ENCODE data around the gene ABCA1.

Gene ABCA1

GRCh38 chr9:104833696-104834095 is 94.3 kb downstream of the ABCA1 start:
- Histone ChIP-seq H3K9me3 (ENCODE audit: control insufficient read depth, low read length) (no peaks in the 10 kb centered on the region), H3K36me3 (ENCODE audit: control insufficient read depth, insufficient read depth, low read length) (peaks cover 3% of the 10 kb centered on the region), H3K4me3 (ENCODE audit: insufficient read depth, low read depth, low read length, poor library complexity, severe bottlenecking) (no peak overlapping the region), H3K4me1 (ENCODE audit: control insufficient read depth, insufficient read depth, low read length, poor library complexity, severe bottlenecking) (no peaks in the 10 kb centered on the region), H3K27ac (ENCODE audit: insufficient read depth, low read length, poor library complexity, severe bottlenecking) (no peak overlapping the region), H3K27me3 (replicated peaks; ENCODE audit: control insufficient read depth, insufficient read depth, low read length, poor library complexity, severe bottlenecking) (no peaks in the 10 kb centered on the region)
- no peak for DNase-seq

- no peaks in the 10 kb centered on the region for H3K27me3 ChIP-seq (replicated peaks; ENCODE audit: control insufficient read depth, insufficient read depth, low read length, poor library complexity, severe bottlenecking)
- H3K4me1 ChIP-seq (ENCODE audit: control insufficient read depth, insufficient read depth, low read length, poor library complexity, severe bottlenecking), result no peaks in the 10 kb centered on the region
- H3K9me3 ChIP-seq (ENCODE audit: control insufficient read depth, low read length), result no peaks in the 10 kb centered on the region
- DNase-seq, result no peak
- no peak overlapping the region for H3K4me3 ChIP-seq (ENCODE audit: insufficient read depth, low read depth, low read length, poor library complexity, severe bottlenecking)
- no peak overlapping the region for H3K27ac ChIP-seq (ENCODE audit: insufficient read depth, low read length, poor library complexity, severe bottlenecking)
- peaks cover 9% of the 10 kb centered on the region for H3K36me3 ChIP-seq (ENCODE audit: control insufficient read depth, insufficient read depth, low read length)
Measured at GRCh38 chr9:104831681-104832080, 96.3 kb downstream of the ABCA1 start.

DNA sequence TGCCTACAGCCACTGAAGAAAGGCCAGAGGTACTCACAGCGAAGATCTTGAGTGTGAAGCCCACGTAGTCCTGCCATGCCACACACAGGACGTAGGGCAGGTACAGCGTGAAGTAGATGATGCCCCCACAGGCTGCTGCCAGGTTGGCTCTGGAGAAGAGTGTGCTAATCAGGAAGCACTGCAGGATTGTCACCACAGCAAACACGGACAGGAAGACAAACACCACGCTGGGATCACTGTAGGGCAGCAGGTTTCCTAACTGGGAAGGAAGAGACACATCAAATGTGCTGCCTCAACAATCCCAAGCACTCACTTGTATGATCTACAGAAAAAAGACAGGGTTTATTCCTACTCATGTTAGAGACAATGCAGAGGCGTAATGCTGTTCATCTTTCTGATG is 101.0 kb downstream of the ABCA1 start:
- Histone ChIP-seq H3K27me3 (replicated peaks; ENCODE audit: control insufficient read depth, insufficient read depth, low read length, poor library complexity, severe bottlenecking) (no peaks in the 10 kb centered on the region), H3K27ac (ENCODE audit: insufficient read depth, low read length, poor library complexity, severe bottlenecking) (no peak overlapping the region), H3K4me1 (ENCODE audit: control insufficient read depth, insufficient read depth, low read length, poor library complexity, severe bottlenecking) (no peaks in the 10 kb centered on the region), H3K9me3 (ENCODE audit: control insufficient read depth, low read length) (no peaks in the 10 kb centered on the region), H3K36me3 (ENCODE audit: control insufficient read depth, insufficient read depth, low read length) (peaks cover 24% of the 10 kb centered on the region), H3K4me3 (ENCODE audit: insufficient read depth, low read depth, low read length, poor library complexity, severe bottlenecking) (no peak overlapping the region)
- DNase-seq, result no peak

DNA sequence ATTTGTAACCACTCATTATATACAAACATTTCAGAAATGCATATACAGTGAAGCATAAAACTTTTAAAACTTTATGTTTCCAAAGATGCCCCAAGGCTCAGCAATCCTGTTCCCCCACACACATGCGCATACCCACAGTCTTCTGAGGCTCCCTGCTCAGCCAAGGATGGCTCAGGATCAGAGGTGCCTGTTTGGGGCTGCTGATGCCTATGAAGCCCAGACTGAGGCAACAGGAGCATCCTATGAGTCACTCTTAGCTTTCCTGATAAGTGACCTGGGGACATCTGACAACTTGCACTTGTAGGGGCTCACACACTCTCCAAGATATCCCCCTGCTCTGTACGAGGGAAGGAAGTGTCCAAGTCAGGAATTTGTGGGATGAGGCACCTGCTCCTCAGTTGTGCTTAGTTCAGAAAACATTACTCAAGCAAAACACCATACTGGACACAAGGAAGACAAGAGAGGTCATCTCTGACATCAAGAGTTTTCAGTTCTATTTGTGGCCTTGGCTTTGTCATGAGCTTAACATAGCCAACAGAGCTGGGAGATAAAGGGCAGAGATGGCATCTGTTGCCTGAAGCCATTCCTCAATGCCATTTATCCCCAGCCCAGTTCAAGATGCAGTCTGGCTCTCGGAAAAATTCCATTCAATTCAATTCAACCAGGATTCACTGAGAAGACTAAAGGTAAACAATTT is 101.7 kb downstream of the ABCA1 start:
- no peak overlapping the region for H3K4me3 ChIP-seq (ENCODE audit: insufficient read depth, low read depth, low read length, poor library complexity, severe bottlenecking)
- H3K9me3 ChIP-seq (ENCODE audit: control insufficient read depth, low read length), result no peaks in the 10 kb centered on the region
- H3K4me1 ChIP-seq (ENCODE audit: control insufficient read depth, insufficient read depth, low read length, poor library complexity, severe bottlenecking), result no peaks in the 10 kb centered on the region
- DNase-seq, result no peak
- peaks cover 24% of the 10 kb centered on the region for H3K36me3 ChIP-seq (ENCODE audit: control insufficient read depth, insufficient read depth, low read length)
- no peaks in the 10 kb centered on the region for H3K27me3 ChIP-seq (replicated peaks; ENCODE audit: control insufficient read depth, insufficient read depth, low read length, poor library complexity, severe bottlenecking)
- no peak overlapping the region for H3K27ac ChIP-seq (ENCODE audit: insufficient read depth, low read length, poor library complexity, severe bottlenecking)

GRCh38 chr9:104820336-104820735 is 107.6 kb downstream of the ABCA1 start:
- Histone ChIP-seq H3K4me3 (ENCODE audit: insufficient read depth, low read depth, low read length, poor library complexity, severe bottlenecking) (no peak overlapping the region), H3K4me1 (ENCODE audit: control insufficient read depth, insufficient read depth, low read length, poor library complexity, severe bottlenecking) (no peaks in the 10 kb centered on the region), H3K27ac (ENCODE audit: insufficient read depth, low read length, poor library complexity, severe bottlenecking) (no peak overlapping the region), H3K36me3 (ENCODE audit: control insufficient read depth, insufficient read depth, low read length) (peaks cover 12% of the 10 kb centered on the region), H3K9me3 (ENCODE audit: control insufficient read depth, low read length) (no peaks in the 10 kb centered on the region), H3K27me3 (replicated peaks; ENCODE audit: control insufficient read depth, insufficient read depth, low read length, poor library complexity, severe bottlenecking) (no peaks in the 10 kb centered on the region)
- DNase-seq, result no peak

DNA sequence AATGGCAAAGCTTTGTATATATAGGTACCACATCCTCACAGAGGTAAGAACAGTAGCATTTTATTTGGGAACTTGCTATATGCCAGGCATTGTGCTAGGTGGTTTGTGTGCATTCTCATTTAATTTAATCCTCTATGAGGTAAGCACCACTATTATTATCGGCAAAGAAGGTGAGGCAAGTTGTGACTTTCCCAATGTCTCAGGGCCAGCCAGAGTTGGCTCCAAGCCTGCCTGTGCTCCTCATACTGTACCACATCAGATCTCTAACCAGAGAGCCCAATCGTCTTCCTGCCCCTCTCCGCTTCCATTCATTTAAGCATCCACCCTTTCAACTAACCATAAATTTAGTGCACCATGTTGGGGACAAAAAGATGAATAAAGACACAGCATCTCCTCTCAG is 108.9 kb downstream of the ABCA1 start:
- no peak overlapping the region for H3K27ac ChIP-seq (ENCODE audit: insufficient read depth, low read length, poor library complexity, severe bottlenecking)
- peaks cover 11% of the 10 kb centered on the region for H3K36me3 ChIP-seq (ENCODE audit: control insufficient read depth, insufficient read depth, low read length)
- H3K9me3 ChIP-seq (ENCODE audit: control insufficient read depth, low read length), result no peaks in the 10 kb centered on the region
- H3K4me1 ChIP-seq (ENCODE audit: control insufficient read depth, insufficient read depth, low read length, poor library complexity, severe bottlenecking), result no peaks in the 10 kb centered on the region
- DNase-seq, result no peak
- H3K4me3 ChIP-seq (ENCODE audit: insufficient read depth, low read depth, low read length, poor library complexity, severe bottlenecking), result no peak overlapping the region
- no peaks in the 10 kb centered on the region for H3K27me3 ChIP-seq (replicated peaks; ENCODE audit: control insufficient read depth, insufficient read depth, low read length, poor library complexity, severe bottlenecking)

DNA sequence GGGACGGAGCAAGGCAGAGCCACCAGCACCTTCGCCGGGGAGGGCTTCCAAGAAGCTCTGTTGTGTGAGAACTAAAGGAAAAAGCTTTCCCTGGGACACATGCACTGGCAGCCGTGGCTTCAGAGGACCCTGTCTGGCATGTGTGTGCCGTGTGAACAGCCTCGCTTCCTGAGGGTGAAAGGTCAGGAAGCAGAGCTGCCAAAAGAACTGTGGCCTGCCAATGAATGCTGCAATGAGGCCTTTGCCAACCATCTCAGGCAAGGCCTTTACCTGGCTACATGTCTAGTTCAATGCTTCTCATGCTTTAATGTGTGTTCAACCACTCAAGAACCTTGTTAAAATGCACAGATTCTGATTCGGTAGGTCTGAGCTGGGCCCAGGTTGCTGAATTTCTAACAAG is 110.5 kb downstream of the ABCA1 start:
- H3K27me3 ChIP-seq (replicated peaks; ENCODE audit: control insufficient read depth, insufficient read depth, low read length, poor library complexity, severe bottlenecking), result no peaks in the 10 kb centered on the region
- peaks cover 5% of the 10 kb centered on the region for H3K36me3 ChIP-seq (ENCODE audit: control insufficient read depth, insufficient read depth, low read length)

DNA sequence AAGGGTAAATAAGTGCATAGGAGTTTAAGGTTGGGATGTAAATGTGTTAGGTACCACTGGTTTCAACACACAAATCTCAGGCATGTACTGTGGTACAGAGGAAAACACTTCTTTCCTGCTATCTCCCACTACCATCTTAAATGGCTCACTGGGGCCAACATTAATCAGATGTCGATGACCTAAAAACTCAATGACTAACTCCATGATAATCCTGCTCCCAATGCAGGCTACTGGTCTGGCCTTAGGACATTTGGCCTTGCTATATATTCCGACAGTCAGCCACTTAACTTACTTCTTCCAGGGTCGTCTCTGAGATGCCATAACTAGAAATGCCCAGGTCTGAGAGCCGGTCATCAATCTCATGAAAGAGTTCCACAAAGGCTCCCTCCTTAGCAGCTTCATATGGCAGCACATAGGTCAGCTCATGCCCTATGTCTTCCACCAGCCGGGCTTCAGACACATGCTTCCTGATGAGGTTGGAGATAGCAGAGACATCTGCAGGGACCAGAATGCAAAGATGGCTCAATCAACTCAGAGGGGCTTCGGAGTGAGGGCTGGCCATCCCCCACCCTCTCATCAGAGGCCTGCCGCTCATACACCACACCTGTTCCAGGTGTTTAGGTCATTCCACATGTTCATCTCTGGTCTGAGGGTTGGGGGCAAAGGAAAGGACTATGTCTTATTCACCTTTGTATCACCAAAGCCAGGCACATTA is 111.9 kb downstream of the ABCA1 start:
- DNase-seq, result no peak

More for the DNA sequence above, 110.5 kb downstream of the ABCA1 start:
- no peak for DNase-seq
- Histone ChIP-seq H3K4me3 (ENCODE audit: insufficient read depth, low read depth, low read length, poor library complexity, severe bottlenecking) (no peak overlapping the region), H3K4me1 (ENCODE audit: control insufficient read depth, insufficient read depth, low read length, poor library complexity, severe bottlenecking) (no peaks in the 10 kb centered on the region), H3K27ac (ENCODE audit: insufficient read depth, low read length, poor library complexity, severe bottlenecking) (no peak overlapping the region), H3K9me3 (ENCODE audit: control insufficient read depth, low read length) (no peaks in the 10 kb centered on the region)

GRCh38 chr9:104810421-104811339 is 117.3 kb downstream of the ABCA1 start:
- Histone ChIP-seq H3K36me3 (ENCODE audit: control insufficient read depth, insufficient read depth, low read length) (peaks cover 10% of the 10 kb centered on the region), H3K4me1 (ENCODE audit: control insufficient read depth, insufficient read depth, low read length, poor library complexity, severe bottlenecking) (no peaks in the 10 kb centered on the region), H3K27me3 (replicated peaks; ENCODE audit: control insufficient read depth, insufficient read depth, low read length, poor library complexity, severe bottlenecking) (no peaks in the 10 kb centered on the region), H3K4me3 (ENCODE audit: insufficient read depth, low read depth, low read length, poor library complexity, severe bottlenecking) (no peak overlapping the region), H3K27ac (ENCODE audit: insufficient read depth, low read length, poor library complexity, severe bottlenecking) (no peak overlapping the region), H3K9me3 (ENCODE audit: control insufficient read depth, low read length) (no peaks in the 10 kb centered on the region)
- no peak for DNase-seq

More for the DNA sequence above, 111.9 kb downstream of the ABCA1 start:
- Histone ChIP-seq H3K4me3 (ENCODE audit: insufficient read depth, low read depth, low read length, poor library complexity, severe bottlenecking) (no peak overlapping the region), H3K4me1 (ENCODE audit: control insufficient read depth, insufficient read depth, low read length, poor library complexity, severe bottlenecking) (no peaks in the 10 kb centered on the region), H3K36me3 (ENCODE audit: control insufficient read depth, insufficient read depth, low read length) (peaks cover 5% of the 10 kb centered on the region), H3K9me3 (ENCODE audit: control insufficient read depth, low read length) (no peaks in the 10 kb centered on the region), H3K27ac (ENCODE audit: insufficient read depth, low read length, poor library complexity, severe bottlenecking) (no peak overlapping the region), H3K27me3 (replicated peaks; ENCODE audit: control insufficient read depth, insufficient read depth, low read length, poor library complexity, severe bottlenecking) (no peaks in the 10 kb centered on the region)

Data from effector memory CD4-positive, alpha-beta T cell (primary cell).